OCI-M2 (cell line): ENCODE results near the gene CPVL.
A peak's percentile ranks its signal among the peaks of the same experiment; 100 is the strongest.

Experiments used
- DNase-seq: peaks from one replicate; lab custom pipeline; 2025; ENCODE audit not compliant: unreplicated experiment; lab: John Stamatoyannopoulos, UW

The CPVL gene

GRCh38 chr7:28980451-28981160, 165.7 kb downstream of the CPVL start:
- no peak for DNase-seq

- DNase-seq: no peak
Measured at GRCh38 chr7:28979776-28980175, 166.6 kb downstream of the CPVL start.

GRCh38 chr7:28977881-28978280, 168.5 kb downstream of the CPVL start:
- no peak for DNase-seq

GRCh38 chr7:28976022-28976421, 170.3 kb downstream of the CPVL start:
- DNase-seq: no peak

- DNase-seq: no peak
Measured at GRCh38 chr7:28973591-28973990, 172.7 kb downstream of the CPVL start.

- DNase-seq: no peak
Measured at GRCh38 chr7:28964056-28964455, 182.3 kb downstream of the CPVL start.

GRCh38 chr7:28961972-28962371, 184.4 kb downstream of the CPVL start:
- no peak for DNase-seq

- no peak for DNase-seq
Measured at GRCh38 chr7:28960071-28960840, 186.1 kb downstream of the CPVL start.

GRCh38 chr7:28958980-28959347, 187.4 kb downstream of the CPVL start:
- DNase-seq: no peak

- DNase-seq: no peak
Measured at GRCh38 chr7:28958235-28958979, 187.9 kb downstream of the CPVL start, which contains the start of gene TRIL. Gene TRIL (minus strand): TSS chr7:28958330. CDS start chr7:28958046, 284 bp downstream.

GRCh38 chr7:28957751-28958234, 188.5 kb downstream of the CPVL start:
- DNase-seq: no peak

- DNase-seq: no peak
Measured at GRCh38 chr7:28957064-28957750, 189.1 kb downstream of the CPVL start.

GRCh38 chr7:28956608-28957063, 189.7 kb downstream of the CPVL start:
- DNase-seq: no peak

GRCh38 chr7:28955718-28956607, 190.4 kb downstream of the CPVL start:
- DNase-seq: peak; percentile 18

GRCh38 chr7:28955356-28955717, 191.0 kb downstream of the CPVL start:
- no peak for DNase-seq

GRCh38 chr7:28954946-28955345, 191.4 kb downstream of the CPVL start:
- DNase-seq: no peak

- no peak for DNase-seq
Measured at GRCh38 chr7:28954471-28954870, 191.9 kb downstream of the CPVL start.

- DNase-seq: no peak
Measured at GRCh38 chr7:28953633-28954032, 192.7 kb downstream of the CPVL start.
